GM23338 (cell line): ENCODE results near the gene THAP6. TPM values are rescaled to one million over a fixed set of nuclear protein-coding genes. Genes with fewer than 3 reads are reported as not detected.

Experiments
- ATAC-seq: fragments of 200-7000 bp; cut with Tn5 transposase; 3 replicates; pipeline ENCODE4 v1.9.1; 2020
- DNase-seq: peaks from one replicate; pipeline ENCODE4 v3.0.0-alpha.2; 2015; ENCODE audit warnings: low spot score
- H2AFZ ChIP-seq: fragments of 200-600 bp; sonication (generic); 2 replicates; pipeline ENCODE4 v1.8.0; 2016; ENCODE audit warnings: antibody characterized with exemption, mild to moderate bottlenecking, moderate library complexity
- H3F3A ChIP-seq: fragments of 200-600 bp; sonication (generic); replicated peaks from 2 replicates; pipeline ENCODE4 v1.8.0; 2017; ENCODE audit warnings: antibody characterized with exemption, mixed run types, low read depth
- H3K27ac ChIP-seq: fragments of 200-600 bp; sonication (generic); 2 replicates; pipeline ENCODE4 v1.6.1; 2016; ENCODE audit warnings: low read depth
- H3K27me3 ChIP-seq: fragments of 200-600 bp; sonication (generic); 2 replicates; pipeline ENCODE4 v1.8.0; 2016; ENCODE audit warnings: mild to moderate bottlenecking, mixed run types, moderate library complexity; ENCODE audit not compliant: insufficient read depth
- H3K36me3 ChIP-seq: fragments of 200-600 bp; sonication (generic); 2 replicates; pipeline ENCODE4 v1.8.0; 2016; ENCODE audit warnings: mild to moderate bottlenecking; ENCODE audit not compliant: insufficient read depth
- H3K4me1 ChIP-seq: fragments of 200-600 bp; sonication (generic); 2 replicates; pipeline ENCODE4 v1.8.0; 2016; ENCODE audit warnings: mild to moderate bottlenecking, moderate library complexity; ENCODE audit not compliant: insufficient read depth
- H3K4me2 ChIP-seq: fragments of 200-600 bp; sonication (generic); 2 replicates; pipeline ENCODE4 v1.7.1; 2017; ENCODE audit warnings: mixed run types
- H3K4me3 ChIP-seq: fragments of 200-600 bp; sonication (generic); 2 replicates; pipeline ENCODE4 v1.6.1; 2016; ENCODE audit warnings: mixed run types
- H3K79me2 ChIP-seq: fragments of 200-600 bp; sonication (generic); replicated peaks from 2 replicates; pipeline ENCODE4 v1.8.0; 2017; ENCODE audit warnings: mild to moderate bottlenecking; ENCODE audit not compliant: insufficient read depth
- H3K9me2 ChIP-seq: fragments of 200-600 bp; sonication (generic); 2 replicates; pipeline ENCODE4 v1.8.0; 2017; ENCODE audit not compliant: insufficient read depth
- H4K20me1 ChIP-seq: fragments of 200-600 bp; sonication (generic); replicated peaks from 2 replicates; pipeline ENCODE4 v1.8.0; 2017; ENCODE audit warnings: mild to moderate bottlenecking; ENCODE audit not compliant: insufficient read depth
- H3K27ac Mint-ChIP-seq: 2 replicates; pipeline ENCODE4 v1.8.0; 2020; ENCODE audit warnings: inconsistent platforms, mild to moderate bottlenecking, moderate library complexity, mixed read lengths
- H3K27me3 Mint-ChIP-seq: 3 replicates; pipeline ENCODE4 v1.8.0; 2022; ENCODE audit warnings: low read depth, mild to moderate bottlenecking, moderate library complexity, mixed read lengths, inconsistent platforms; ENCODE audit not compliant: insufficient read depth, poor library complexity
- H3K36me3 Mint-ChIP-seq: 3 replicates; pipeline ENCODE4 v1.8.0; 2021; ENCODE audit warnings: low read depth, mild to moderate bottlenecking, inconsistent platforms, moderate library complexity, mixed read lengths
- H3K4me1 Mint-ChIP-seq: 3 replicates; pipeline ENCODE4 v1.8.0; 2020; ENCODE audit warnings: mild to moderate bottlenecking, inconsistent platforms, mixed read lengths
- H3K4me3 Mint-ChIP-seq: 3 replicates; pipeline ENCODE4 v1.8.0; 2021; ENCODE audit warnings: moderate library complexity, mild to moderate bottlenecking, inconsistent platforms, mixed read lengths
- H3K9me3 Mint-ChIP-seq: 3 replicates; pipeline ENCODE4 v1.8.0; 2020; ENCODE audit warnings: moderate library complexity, mild to moderate bottlenecking, inconsistent platforms, mixed read lengths
- CREB1 ChIP-seq: fragments of 250-450 bp; sonication (Bioruptor Pico); IDR thresholded peaks from 2 replicates; pipeline ENCODE4 v1.5.0; 2020; ENCODE audit warnings: low read depth, mild to moderate bottlenecking, moderate library complexity
- EZH2 ChIP-seq: fragments of 200-600 bp; sonication (generic); IDR thresholded peaks from one replicate; pipeline ENCODE4 v1.8.0; 2017; ENCODE audit warnings: antibody characterized with exemption, mild to moderate bottlenecking, low read depth; ENCODE audit not compliant: unreplicated experiment
- NANOG ChIP-seq: IDR thresholded peaks from 2 replicates; pipeline ENCODE4 v1.6.1; 2016; ENCODE audit warnings: antibody characterized with exemption, borderline replicate concordance
- POLR2AphosphoS5 ChIP-seq: IDR thresholded peaks from 2 replicates; pipeline ENCODE4 v1.6.1; 2016; ENCODE audit warnings: antibody characterized with exemption, low read depth
- STAT1 ChIP-seq: IDR thresholded peaks from one replicate; pipeline ENCODE4 v1.6.1; 2016; ENCODE audit warnings: antibody characterized with exemption; ENCODE audit not compliant: unreplicated experiment
- ZNF114 ChIP-seq: fragments of 250-450 bp; sonication (Bioruptor Pico); IDR thresholded peaks from 2 replicates; pipeline ENCODE4 v1.5.0; 2020; ENCODE audit warnings: mild to moderate bottlenecking, moderate library complexity
- ZNF331 ChIP-seq: fragments of 250-450 bp; sonication (Bioruptor Pico); IDR thresholded peaks from 2 replicates; pipeline ENCODE4 v1.5.0; 2020; ENCODE audit warnings: low read depth, mild to moderate bottlenecking, moderate library complexity
- polyA plus RNA-seq: library from polyadenylated mRNA; unstranded; fragments of >200 nt; fragmentation: Nextera tagmentation; extraction: Ambion mirVana; gene quantifications from 2 replicates; pipeline ENCODE4 v1.2.1, GENCODE V29; 2016
- total RNA-seq: library from RNA; depleted of rRNA; stranded (reverse); fragments of >200 nt; shearing (Covaris generic); gene quantifications from 2 replicates; pipeline ENCODE4 v1.2.3, GENCODE V29; 2014
- TF ChIP-seq, protein P1 (sequence below): IDR thresholded peaks from one replicate; pipeline ENCODE4 v1.6.1; 2018; ENCODE audit warnings: antibody characterized with exemption; ENCODE audit not compliant: unreplicated experiment
- TF ChIP-seq, protein P2 (sequence below), 2 experiments: fragments of 200-600 bp in 1 of 2; sonication (generic) in 1 of 2; conservative IDR thresholded peaks; 2 replicates each; pipeline versions ENCODE4 v1.5.1 to v1.6.1; 2016 to 2017; ENCODE audit warnings: antibody characterized with exemption in 2 of 2, low read depth in 2 of 2, mild to moderate bottlenecking in 2 of 2, moderate library complexity in 1 of 2
- TF ChIP-seq, protein P3 (sequence below): IDR thresholded peaks from 2 replicates; pipeline ENCODE4 v1.6.1; 2016; ENCODE audit warnings: antibody characterized with exemption

The THAP6 gene
- total and polyA plus RNA-seq, 2 experiments from 2014 or later: 9.0 to 15.2 TPM

GRCh38 chr4:75545526-75545925 is 31.3 kb downstream of the THAP6 start (continued):
- TF ChIP-seq STAT1 (no peak), ZNF331 (CRISPR knock-in tag) (no peak), EZH2 (no peak)
- TF ChIP-seq, protein P1, sequence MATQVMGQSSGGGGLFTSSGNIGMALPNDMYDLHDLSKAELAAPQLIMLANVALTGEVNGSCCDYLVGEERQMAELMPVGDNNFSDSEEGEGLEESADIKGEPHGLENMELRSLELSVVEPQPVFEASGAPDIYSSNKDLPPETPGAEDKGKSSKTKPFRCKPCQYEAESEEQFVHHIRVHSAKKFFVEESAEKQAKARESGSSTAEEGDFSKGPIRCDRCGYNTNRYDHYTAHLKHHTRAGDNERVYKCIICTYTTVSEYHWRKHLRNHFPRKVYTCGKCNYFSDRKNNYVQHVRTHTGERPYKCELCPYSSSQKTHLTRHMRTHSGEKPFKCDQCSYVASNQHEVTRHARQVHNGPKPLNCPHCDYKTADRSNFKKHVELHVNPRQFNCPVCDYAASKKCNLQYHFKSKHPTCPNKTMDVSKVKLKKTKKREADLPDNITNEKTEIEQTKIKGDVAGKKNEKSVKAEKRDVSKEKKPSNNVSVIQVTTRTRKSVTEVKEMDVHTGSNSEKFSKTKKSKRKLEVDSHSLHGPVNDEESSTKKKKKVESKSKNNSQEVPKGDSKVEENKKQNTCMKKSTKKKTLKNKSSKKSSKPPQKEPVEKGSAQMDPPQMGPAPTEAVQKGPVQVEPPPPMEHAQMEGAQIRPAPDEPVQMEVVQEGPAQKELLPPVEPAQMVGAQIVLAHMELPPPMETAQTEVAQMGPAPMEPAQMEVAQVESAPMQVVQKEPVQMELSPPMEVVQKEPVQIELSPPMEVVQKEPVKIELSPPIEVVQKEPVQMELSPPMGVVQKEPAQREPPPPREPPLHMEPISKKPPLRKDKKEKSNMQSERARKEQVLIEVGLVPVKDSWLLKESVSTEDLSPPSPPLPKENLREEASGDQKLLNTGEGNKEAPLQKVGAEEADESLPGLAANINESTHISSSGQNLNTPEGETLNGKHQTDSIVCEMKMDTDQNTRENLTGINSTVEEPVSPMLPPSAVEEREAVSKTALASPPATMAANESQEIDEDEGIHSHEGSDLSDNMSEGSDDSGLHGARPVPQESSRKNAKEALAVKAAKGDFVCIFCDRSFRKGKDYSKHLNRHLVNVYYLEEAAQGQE: no peak
- TF ChIP-seq, protein P2, sequence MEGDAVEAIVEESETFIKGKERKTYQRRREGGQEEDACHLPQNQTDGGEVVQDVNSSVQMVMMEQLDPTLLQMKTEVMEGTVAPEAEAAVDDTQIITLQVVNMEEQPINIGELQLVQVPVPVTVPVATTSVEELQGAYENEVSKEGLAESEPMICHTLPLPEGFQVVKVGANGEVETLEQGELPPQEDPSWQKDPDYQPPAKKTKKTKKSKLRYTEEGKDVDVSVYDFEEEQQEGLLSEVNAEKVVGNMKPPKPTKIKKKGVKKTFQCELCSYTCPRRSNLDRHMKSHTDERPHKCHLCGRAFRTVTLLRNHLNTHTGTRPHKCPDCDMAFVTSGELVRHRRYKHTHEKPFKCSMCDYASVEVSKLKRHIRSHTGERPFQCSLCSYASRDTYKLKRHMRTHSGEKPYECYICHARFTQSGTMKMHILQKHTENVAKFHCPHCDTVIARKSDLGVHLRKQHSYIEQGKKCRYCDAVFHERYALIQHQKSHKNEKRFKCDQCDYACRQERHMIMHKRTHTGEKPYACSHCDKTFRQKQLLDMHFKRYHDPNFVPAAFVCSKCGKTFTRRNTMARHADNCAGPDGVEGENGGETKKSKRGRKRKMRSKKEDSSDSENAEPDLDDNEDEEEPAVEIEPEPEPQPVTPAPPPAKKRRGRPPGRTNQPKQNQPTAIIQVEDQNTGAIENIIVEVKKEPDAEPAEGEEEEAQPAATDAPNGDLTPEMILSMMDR (conservative IDR thresholded peaks at IDR 0.05; ENCODE audit: low read depth in 2 of 2): no peak

- H3K36me3 Mint-ChIP-seq: no peaks in the 10 kb centered on the region
- no peaks in the 10 kb centered on the region for H3K27me3 ChIP-seq
- no peaks in the 10 kb centered on the region for H3F3A ChIP-seq
- no peaks in the 10 kb centered on the region for H4K20me1 ChIP-seq
- no peak overlapping the region for H3K27ac ChIP-seq
- H3K9me3 Mint-ChIP-seq: no peaks in the 10 kb centered on the region
- H3K4me2 ChIP-seq: no peak overlapping the region
- H3K36me3 ChIP-seq: no peaks in the 10 kb centered on the region
- H3K4me3 Mint-ChIP-seq: no peak overlapping the region
- TF ChIP-seq ZNF114 (CRISPR knock-in tag) (no peak), STAT1 (no peak), EZH2 (no peak)
- H2AFZ ChIP-seq: no peak overlapping the region
- ATAC-seq (no peak), DNase-seq (no peak)
- H3K79me2 ChIP-seq: no peaks in the 10 kb centered on the region
- H3K4me1 Mint-ChIP-seq: no peaks in the 10 kb centered on the region
- no peak overlapping the region for H3K27ac Mint-ChIP-seq
- no peak overlapping the region for H3K4me3 ChIP-seq
- H3K27me3 Mint-ChIP-seq: peaks cover 2% of the 10 kb centered on the region
- H3K9me2 ChIP-seq: 0 out of 2 replicates have a peak, but pooled peaks cover 7% of the 10 kb centered on the region
- H3K4me1 ChIP-seq: no peaks in the 10 kb centered on the region
These were observed 33.5 kb downstream of the THAP6 start for GRCh38 chr4:75547647-75548387.

DNA sequence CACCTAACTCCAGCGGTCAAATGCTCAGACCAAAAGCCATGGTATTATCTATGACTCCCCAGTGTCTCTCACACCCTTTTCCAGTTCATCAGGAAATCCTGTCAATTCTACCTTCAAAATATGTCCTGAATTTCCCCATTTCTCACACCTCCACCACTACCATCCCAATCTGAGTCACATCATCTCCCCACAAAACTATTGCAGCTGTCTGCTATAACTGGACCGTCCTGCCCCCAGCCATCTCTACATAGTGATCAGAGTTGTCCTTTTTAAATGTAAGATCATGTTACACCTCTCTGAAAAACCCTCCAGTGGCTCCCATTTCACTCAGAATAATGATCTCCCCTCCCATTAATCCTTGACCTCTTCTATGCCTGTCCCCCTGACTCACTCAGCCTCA is 34.7 kb downstream of the THAP6 start:
- H3K4me2 ChIP-seq: no peak overlapping the region
- Mint-ChIP-seq H3K36me3 (no peaks in the 10 kb centered on the region), H3K27ac (no peak overlapping the region), H3K4me1 (no peaks in the 10 kb centered on the region), H3K4me3 (no peak overlapping the region), H3K9me3 (no peaks in the 10 kb centered on the region), H3K27me3 (peaks cover 2% of the 10 kb centered on the region)
- no peak overlapping the region for H3K4me3 ChIP-seq
- no peak overlapping the region for H2AFZ ChIP-seq
- H3K27ac ChIP-seq: no peak overlapping the region
- ATAC-seq (no peak), DNase-seq (no peak)
- no peaks in the 10 kb centered on the region for H3K36me3 ChIP-seq
- no peaks in the 10 kb centered on the region for H3K4me1 ChIP-seq
- no peaks in the 10 kb centered on the region for H3K79me2 ChIP-seq
- H4K20me1 ChIP-seq: no peaks in the 10 kb centered on the region
- no peaks in the 10 kb centered on the region for H3K27me3 ChIP-seq
- 0 out of 2 replicates have a peak, but pooled peaks cover 7% of the 10 kb centered on the region for H3K9me2 ChIP-seq
- H3F3A ChIP-seq: no peaks in the 10 kb centered on the region
- TF ChIP-seq, protein P3, sequence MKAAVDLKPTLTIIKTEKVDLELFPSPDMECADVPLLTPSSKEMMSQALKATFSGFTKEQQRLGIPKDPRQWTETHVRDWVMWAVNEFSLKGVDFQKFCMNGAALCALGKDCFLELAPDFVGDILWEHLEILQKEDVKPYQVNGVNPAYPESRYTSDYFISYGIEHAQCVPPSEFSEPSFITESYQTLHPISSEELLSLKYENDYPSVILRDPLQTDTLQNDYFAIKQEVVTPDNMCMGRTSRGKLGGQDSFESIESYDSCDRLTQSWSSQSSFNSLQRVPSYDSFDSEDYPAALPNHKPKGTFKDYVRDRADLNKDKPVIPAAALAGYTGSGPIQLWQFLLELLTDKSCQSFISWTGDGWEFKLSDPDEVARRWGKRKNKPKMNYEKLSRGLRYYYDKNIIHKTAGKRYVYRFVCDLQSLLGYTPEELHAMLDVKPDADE: no peak
- TF ChIP-seq, protein P2 (conservative IDR thresholded peaks at IDR 0.05; ENCODE audit: low read depth in 2 of 2): no peak
- no peak for TF ChIP-seq NANOG
- no peak for TF ChIP-seq CREB1 (CRISPR knock-in tag)
- TF ChIP-seq POLR2AphosphoS5: no peak
- TF ChIP-seq ZNF114 (CRISPR knock-in tag): no peak
